H9 (cell line): ENCODE results near the gene KMT2C. TPM values are rescaled to one million over a fixed set of nuclear protein-coding genes. Genes with fewer than 3 reads are reported as not detected.

ENCODE experiments used
- DNase-seq: peaks from one replicate; pipeline ENCODE4 v3.0.0-alpha.2; 2017
- H2AFZ ChIP-seq: one replicate; pipeline ENCODE4 v1.6.1; 2013; ENCODE audit warnings: mild to moderate bottlenecking, low read length, control low read depth, moderate library complexity
- H2AK5ac ChIP-seq: 2 replicates; pipeline ENCODE4 v1.6.1; 2013; ENCODE audit warnings: low read length, control low read depth, mixed read lengths; ENCODE audit not compliant: insufficient read length
- H2BK120ac ChIP-seq: one replicate; pipeline ENCODE4 v1.6.1; 2013; ENCODE audit warnings: low read depth, mild to moderate bottlenecking, low read length, control low read depth, inconsistent platforms; ENCODE audit not compliant: poor library complexity, severe bottlenecking
- H2BK12ac ChIP-seq: 2 replicates; pipeline ENCODE4 v1.6.1; 2013; ENCODE audit warnings: low read length, control low read depth, mixed read lengths, low read depth; ENCODE audit not compliant: insufficient read length
- H2BK15ac ChIP-seq: 2 replicates; pipeline ENCODE4 v1.6.1; 2013; ENCODE audit warnings: low read depth, low read length, control low read depth
- H2BK20ac ChIP-seq: one replicate; pipeline ENCODE4 v1.6.1; 2013; ENCODE audit warnings: low read depth, mild to moderate bottlenecking, low read length, control low read depth, inconsistent platforms; ENCODE audit not compliant: poor library complexity, severe bottlenecking
- H2BK5ac ChIP-seq: 2 replicates; pipeline ENCODE4 v1.6.1; 2013; ENCODE audit warnings: low read length, control low read depth, mixed read lengths; ENCODE audit not compliant: insufficient read length
- H3K14ac ChIP-seq: 2 replicates; pipeline ENCODE4 v1.6.1; 2013; ENCODE audit warnings: low read length, control low read depth; ENCODE audit not compliant: insufficient read depth
- H3K18ac ChIP-seq: 2 replicates; pipeline ENCODE4 v1.6.1; 2013; ENCODE audit warnings: low read depth, mild to moderate bottlenecking, mixed read lengths, low read length, control low read depth; ENCODE audit not compliant: insufficient read length
- H3K23ac ChIP-seq: 2 replicates; pipeline ENCODE4 v1.6.1; 2013; ENCODE audit warnings: low read length, control low read depth, mixed read lengths, low read depth; ENCODE audit not compliant: insufficient read length
- H3K23me2 ChIP-seq: 2 replicates; pipeline ENCODE4 v1.6.1; 2013; ENCODE audit warnings: low read depth, mild to moderate bottlenecking, mixed read lengths, low read length, control low read depth; ENCODE audit not compliant: insufficient read length, poor library complexity, severe bottlenecking
- H3K27ac ChIP-seq: 2 replicates; pipeline ENCODE4 v1.5.1; 2013; ENCODE audit warnings: low read length, control low read depth, mixed read lengths, low read depth; ENCODE audit not compliant: insufficient read length
- H3K27me3 ChIP-seq: 2 replicates; pipeline ENCODE4 v1.6.1; 2013; ENCODE audit warnings: low read length, control low read depth, inconsistent platforms; ENCODE audit not compliant: insufficient read depth
- H3K4ac ChIP-seq: 2 replicates; pipeline ENCODE4 v1.6.1; 2013; ENCODE audit warnings: low read depth, mild to moderate bottlenecking, control low read depth, inconsistent platforms, low read length, moderate library complexity
- H3K4me1 ChIP-seq: 2 replicates; pipeline ENCODE4 v1.6.1; 2013; ENCODE audit warnings: low read length, control low read depth, inconsistent platforms; ENCODE audit not compliant: insufficient read depth
- H3K4me2 ChIP-seq: 2 replicates; pipeline ENCODE4 v1.6.1; 2013; ENCODE audit warnings: low read length, control low read depth, mixed read lengths; ENCODE audit not compliant: insufficient read length, insufficient read depth
- H3K56ac ChIP-seq: 2 replicates; pipeline ENCODE4 v1.6.1; 2013; ENCODE audit warnings: low read depth, mild to moderate bottlenecking, mixed read lengths, low read length, control low read depth; ENCODE audit not compliant: insufficient read length
- H3K79me1 ChIP-seq: 2 replicates; pipeline ENCODE4 v1.6.1; 2013; ENCODE audit warnings: low read depth, mild to moderate bottlenecking, moderate library complexity, low read length, control low read depth, inconsistent platforms; ENCODE audit not compliant: insufficient read depth, poor library complexity, severe bottlenecking
- H3K79me2 ChIP-seq: 2 replicates; pipeline ENCODE4 v1.6.1; 2013; ENCODE audit warnings: low read length, control low read depth, inconsistent platforms; ENCODE audit not compliant: insufficient read depth
- H3K9ac ChIP-seq: 2 replicates; pipeline ENCODE4 v1.6.1; 2013; ENCODE audit warnings: low read length, control low read depth, mixed read lengths; ENCODE audit not compliant: insufficient read length; ENCODE audit errors: extremely low read depth
- H3K9me3 ChIP-seq: one replicate; pipeline ENCODE4 v1.6.1; 2013; ENCODE audit warnings: low read depth, low read length, inconsistent platforms; ENCODE audit not compliant: control insufficient read depth
- H3T11ph ChIP-seq: one replicate; pipeline ENCODE4 v1.6.1; 2013; ENCODE audit warnings: mild to moderate bottlenecking, low read length, control low read depth, inconsistent platforms
- H4K20me1 ChIP-seq: one replicate; pipeline ENCODE4 v1.6.1; 2013; ENCODE audit not compliant: control insufficient read depth, insufficient read length, insufficient read depth
- H4K5ac ChIP-seq: 2 replicates; pipeline ENCODE4 v1.6.1; 2013; ENCODE audit warnings: low read depth, mild to moderate bottlenecking, mixed read lengths, low read length, control low read depth; ENCODE audit not compliant: insufficient read length
- H4K8ac ChIP-seq: replicated peaks from 2 replicates; pipeline ENCODE4 v1.6.1; 2013; ENCODE audit warnings: low read length, control low read depth, mixed read lengths, low read depth; ENCODE audit not compliant: insufficient read length
- H4K91ac ChIP-seq: 2 replicates; pipeline ENCODE4 v1.6.1; 2013; ENCODE audit warnings: low read depth, mild to moderate bottlenecking, moderate library complexity, mixed read lengths, low read length, control low read depth; ENCODE audit not compliant: insufficient read length
- H3K27ac Mint-ChIP-seq, 3 experiments: 2 replicates in 2 of 3; 3 replicates in 1 of 3; pipeline ENCODE4 v1.8.0; 2020 to 2021; ENCODE audit warnings: mixed read lengths in 3 of 3, mild to moderate bottlenecking in 1 of 3, moderate library complexity in 1 of 3
- H3K27me3 Mint-ChIP-seq: 2 replicates; pipeline ENCODE4 v1.8.0; 2021; ENCODE audit warnings: low read depth, mild to moderate bottlenecking, moderate library complexity, mixed read lengths
- H3K36me3 Mint-ChIP-seq, 3 experiments: 2 replicates in 2 of 3; 3 replicates in 1 of 3; pipeline ENCODE4 v1.8.0; 2020 to 2021; ENCODE audit warnings: low read depth in 3 of 3, mixed read lengths in 3 of 3; ENCODE audit not compliant: insufficient read depth in 1 of 3
- H3K4me1 Mint-ChIP-seq, 2 experiments: 2 replicates each; pipeline ENCODE4 v1.8.0; 2020; ENCODE audit warnings: mixed read lengths in 2 of 2
- H3K4me3 Mint-ChIP-seq, 2 experiments: 2 replicates in 1 of 2; 3 replicates in 1 of 2; pipeline ENCODE4 v1.8.0; 2020 to 2021; ENCODE audit warnings: mild to moderate bottlenecking in 2 of 2, mixed read lengths in 2 of 2, moderate library complexity in 1 of 2
- H3K9me3 Mint-ChIP-seq, 2 experiments: 2 replicates in 1 of 2; 3 replicates in 1 of 2; pipeline ENCODE4 v1.8.0; 2020; ENCODE audit warnings: mild to moderate bottlenecking in 2 of 2, mixed read lengths in 2 of 2, moderate library complexity in 1 of 2
- WGBS: extraction: QIAGEN DNeasy Blood & Tissue Kit; methylation state at CpG from one replicate; pipeline ENCODE4 v1.1.7; 2013; ENCODE audit warnings: missing lambda C conversion rate, low lambda C conversion rate, mixed read lengths; ENCODE audit not compliant: insufficient read length; ENCODE audit errors: extremely low coverage; 5-methylcytosine and 5-hydroxymethylcytosine counted together
- total RNA-seq: library from RNA; stranded (reverse); gene quantifications from 2 replicates; pipeline ENCODE4 v1.2.1, GENCODE V29; 2021
- TF ChIP-seq, protein P1 (sequence below): fragments of 200-600 bp; sonication (generic); conservative IDR thresholded peaks from 3 replicates; pipeline ENCODE4 v1.8.0; 2021; ENCODE audit warnings: antibody characterized with exemption, mild to moderate bottlenecking

Gene KMT2C
- total RNA-seq, 1 experiment from 2014 or later, result 32.2 TPM

DNA sequence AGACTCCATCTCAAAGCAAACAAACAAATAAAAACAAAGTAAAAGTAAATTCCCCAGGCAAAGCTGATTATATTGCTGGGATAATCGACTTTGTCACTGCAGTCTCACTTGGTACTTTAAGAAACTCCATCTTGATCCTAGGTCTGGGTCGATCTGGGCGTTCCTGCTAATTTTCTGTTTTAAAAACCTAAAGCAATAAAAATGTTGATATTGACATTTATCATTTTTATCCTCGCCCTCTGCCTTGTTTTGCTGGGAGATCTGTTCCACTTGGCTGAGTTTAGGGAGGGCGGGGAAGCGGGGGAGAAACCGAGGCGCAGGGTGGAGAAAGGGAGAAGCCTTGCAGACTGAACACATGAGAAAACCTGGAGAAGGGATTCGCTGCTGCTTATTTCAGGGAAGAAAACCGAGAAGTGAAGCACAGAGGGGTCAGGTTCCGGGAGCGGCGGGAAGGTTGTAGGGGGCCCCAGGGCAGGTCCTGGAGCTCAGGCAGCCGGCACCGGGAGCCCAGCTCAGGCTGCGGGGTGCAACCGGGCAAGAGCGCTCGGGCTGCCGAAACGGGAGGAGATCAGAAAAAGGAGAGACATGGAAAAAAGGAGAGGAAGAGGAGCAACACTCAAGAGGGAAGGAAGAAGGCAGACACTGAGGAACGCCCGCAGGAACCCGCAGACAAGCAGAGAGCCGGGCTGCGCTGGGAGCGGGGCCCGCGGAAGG is 27.3 kb upstream of the KMT2C start:
- H3K9me3 Mint-ChIP-seq, result no peaks in the 10 kb centered on the region
- Histone ChIP-seq H3K4me2 (peak overlapping the region; percentile 82), H2AK5ac (no peak overlapping the region), H3K27ac (no peak overlapping the region), H4K20me1 (no peaks in the 10 kb centered on the region), H3K23ac (no peak overlapping the region), H3K79me2 (no peaks in the 10 kb centered on the region), H3K9ac (peak overlapping the region; percentile 46), H2BK20ac (no peak overlapping the region), H2BK5ac (no peak overlapping the region), H2BK120ac (no peak overlapping the region), H3K14ac (no peak overlapping the region), H3K4ac (no peak overlapping the region), H3K9me3 (no peaks in the 10 kb centered on the region), H4K8ac (no peak overlapping the region), H3K18ac (no peak overlapping the region), H3K4me1 (no peaks in the 10 kb centered on the region), H3T11ph (no peak overlapping the region), H4K5ac (no peak overlapping the region), H2BK12ac (no peak overlapping the region), H3K23me2 (peaks cover 5% of the 10 kb centered on the region), H3K27me3 (no peaks in the 10 kb centered on the region), H2BK15ac (no peak overlapping the region), H3K79me1 (no peaks in the 10 kb centered on the region), H4K91ac (no peak overlapping the region), H3K56ac (no peak overlapping the region), H2AFZ (no peak overlapping the region)
- no CpG with 5 or more reads among the region's 29 CpGs for WGBS
- H3K27ac Mint-ChIP-seq, result peak overlapping the region; percentile 81 to 97 (median 96)
- H3K4me1 Mint-ChIP-seq, result peaks cover 22 to 24% of the 10 kb centered on the region in 2 experiments
- TF ChIP-seq, protein P1, sequence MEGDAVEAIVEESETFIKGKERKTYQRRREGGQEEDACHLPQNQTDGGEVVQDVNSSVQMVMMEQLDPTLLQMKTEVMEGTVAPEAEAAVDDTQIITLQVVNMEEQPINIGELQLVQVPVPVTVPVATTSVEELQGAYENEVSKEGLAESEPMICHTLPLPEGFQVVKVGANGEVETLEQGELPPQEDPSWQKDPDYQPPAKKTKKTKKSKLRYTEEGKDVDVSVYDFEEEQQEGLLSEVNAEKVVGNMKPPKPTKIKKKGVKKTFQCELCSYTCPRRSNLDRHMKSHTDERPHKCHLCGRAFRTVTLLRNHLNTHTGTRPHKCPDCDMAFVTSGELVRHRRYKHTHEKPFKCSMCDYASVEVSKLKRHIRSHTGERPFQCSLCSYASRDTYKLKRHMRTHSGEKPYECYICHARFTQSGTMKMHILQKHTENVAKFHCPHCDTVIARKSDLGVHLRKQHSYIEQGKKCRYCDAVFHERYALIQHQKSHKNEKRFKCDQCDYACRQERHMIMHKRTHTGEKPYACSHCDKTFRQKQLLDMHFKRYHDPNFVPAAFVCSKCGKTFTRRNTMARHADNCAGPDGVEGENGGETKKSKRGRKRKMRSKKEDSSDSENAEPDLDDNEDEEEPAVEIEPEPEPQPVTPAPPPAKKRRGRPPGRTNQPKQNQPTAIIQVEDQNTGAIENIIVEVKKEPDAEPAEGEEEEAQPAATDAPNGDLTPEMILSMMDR, result no peak
- H3K36me3 Mint-ChIP-seq, result no peaks in the 10 kb centered on the region
- DNase-seq, result no peak
- peak overlapping the region; percentile 88 to 89 for H3K4me3 Mint-ChIP-seq
- H3K27me3 Mint-ChIP-seq, result no peaks in the 10 kb centered on the region
